CD8-positive, alpha-beta memory T cell (primary cell): ENCODE data around the gene VGLL4. TPM values are rescaled to one million over a fixed set of nuclear protein-coding genes. Genes with fewer than 3 reads are reported as not detected.

ENCODE experiments used
- CTCF ChIA-PET: fragments of 350-600 bp; sonication (Branson Sonifier 250); formaldehyde crosslinking; loops from one replicate; lab custom pipeline; 2021; ENCODE audit warnings: antibody characterized with exemption; lab: Charles Lee
- POLR2A ChIA-PET: fragments of 350-600 bp; sonication (Branson Sonifier 250); formaldehyde crosslinking; loops from one replicate; lab custom pipeline; 2021; ENCODE audit warnings: antibody characterized with exemption; lab: Charles Lee
- DNase-seq, 5 donors: peaks; one replicate each; pipeline versions ENCODE4 v3.0.0 to v3.0.0-alpha.2; 2020 to 2022; ENCODE audit warnings: mixed read lengths in 1 of 5
- H3K27ac ChIP-seq: one replicate; pipeline ENCODE4 v1.7.0; 2013; ENCODE audit warnings: low read depth, mild to moderate bottlenecking, low read length, moderate library complexity
- H3K27me3 ChIP-seq: 2 replicates; pipeline ENCODE4 v1.7.0; 2013; ENCODE audit warnings: low read length, mild to moderate bottlenecking; ENCODE audit not compliant: insufficient read depth, poor library complexity, severe bottlenecking
- H3K36me3 ChIP-seq: 2 replicates; pipeline ENCODE4 v1.7.0; 2013; ENCODE audit warnings: mild to moderate bottlenecking, low read length, moderate library complexity; ENCODE audit not compliant: insufficient read depth
- H3K4me1 ChIP-seq: 2 replicates; pipeline ENCODE4 v1.7.0; 2013; ENCODE audit warnings: mild to moderate bottlenecking, low read length, moderate library complexity; ENCODE audit not compliant: insufficient read depth
- H3K4me3 ChIP-seq: 2 replicates; pipeline ENCODE4 v1.7.0; 2013; ENCODE audit warnings: mild to moderate bottlenecking, low read length
- H3K9me3 ChIP-seq: 2 replicates; pipeline ENCODE4 v1.7.0; 2013; ENCODE audit warnings: mild to moderate bottlenecking, low read length
- H3K27ac Mint-ChIP-seq, 8 donors: one replicate each; pipeline ENCODE4 v1.8.0; 2020 to 2021; ENCODE audit warnings: mixed read lengths in 8 of 8, mild to moderate bottlenecking in 6 of 8, inconsistent platforms in 3 of 8, moderate library complexity in 3 of 8
- H3K27me3 Mint-ChIP-seq, 2 donors: one replicate each; pipeline ENCODE4 v1.8.0; 2020 to 2021; ENCODE audit warnings: mixed read lengths in 2 of 2, mild to moderate bottlenecking in 1 of 2, moderate library complexity in 1 of 2
- H3K36me3 Mint-ChIP-seq, 3 donors: one replicate each; pipeline ENCODE4 v1.8.0; 2020 to 2021; ENCODE audit warnings: mixed read lengths in 3 of 3, inconsistent platforms in 1 of 3, mild to moderate bottlenecking in 1 of 3
- H3K4me1 Mint-ChIP-seq, 3 donors: one replicate each; pipeline ENCODE4 v1.8.0; 2020 to 2021; ENCODE audit warnings: mixed read lengths in 3 of 3, inconsistent platforms in 1 of 3, mild to moderate bottlenecking in 1 of 3
- H3K4me3 Mint-ChIP-seq, 7 donors: one replicate each; pipeline ENCODE4 v1.8.0; 2020 to 2021; ENCODE audit warnings: mixed read lengths in 7 of 7, mild to moderate bottlenecking in 6 of 7, moderate library complexity in 4 of 7, inconsistent platforms in 2 of 7
- H3K9me3 Mint-ChIP-seq, 5 donors: one replicate each; pipeline ENCODE4 v1.8.0; 2020 to 2022; ENCODE audit warnings: mixed read lengths in 5 of 5, mild to moderate bottlenecking in 3 of 5, moderate library complexity in 2 of 5, inconsistent platforms in 1 of 5
- polyA plus RNA-seq: library from polyadenylated mRNA; unstranded; fragments of 300-500 nt; fragmentation: Illumina TruSeq; gene quantifications from one replicate; pipeline ENCODE4 v1.2.3, GENCODE V29; 2021
- total RNA-seq, 2 experiments: library from RNA; stranded (reverse); gene quantifications; one replicate each; pipeline ENCODE4 v1.2.3, GENCODE V29; 2021

The VGLL4 gene
- total and polyA plus RNA-seq, 3 experiments from 2014 or later, result 29.9 to 40.5 (median 37.7) TPM

DNA sequence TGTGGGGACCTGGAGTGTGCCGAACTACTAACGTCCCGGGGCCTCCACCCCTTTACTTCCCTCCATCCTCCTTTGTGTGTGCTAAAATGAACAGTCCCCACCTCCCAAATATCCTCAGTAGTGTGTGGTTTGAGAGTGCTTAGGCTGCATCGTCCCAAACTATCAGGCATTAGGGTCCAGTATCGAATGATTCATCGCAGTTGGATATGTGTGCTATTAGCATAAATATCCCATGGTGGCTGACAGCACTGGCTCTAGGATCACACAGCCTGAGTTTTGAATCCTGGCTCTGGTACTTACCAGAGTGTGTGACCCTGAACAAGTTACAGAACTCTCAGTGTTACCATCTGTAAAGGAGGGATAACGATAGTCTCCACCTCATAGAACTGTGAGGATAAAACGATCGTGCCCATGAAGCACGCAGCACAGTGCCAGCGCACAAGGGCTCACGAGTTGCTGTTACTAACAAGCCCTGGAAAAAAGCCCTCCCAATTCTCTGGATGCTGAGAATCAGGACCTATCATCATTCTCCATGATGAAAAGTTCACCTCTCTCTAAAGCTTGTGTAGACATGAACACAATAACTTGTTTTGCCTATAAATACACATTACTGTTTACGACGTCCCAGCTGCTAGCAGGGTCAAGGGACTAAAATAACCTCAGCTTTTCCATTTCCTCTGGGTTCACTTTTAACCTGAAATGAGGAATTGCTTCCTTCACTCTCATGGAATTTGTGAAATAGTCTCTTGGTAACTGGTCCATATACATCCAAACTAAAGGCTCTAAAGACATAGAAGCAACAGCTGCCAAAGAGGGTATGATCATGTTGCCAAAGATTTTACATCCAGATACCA is 51.0 kb downstream of the VGLL4 start:
- no peaks in the 10 kb centered on the region for H3K9me3 ChIP-seq
- Mint-ChIP-seq H3K36me3 (peaks cover 20 to 54% (median 24%) of the 10 kb centered on the region in 3 donors), H3K27ac (peak overlapping the region in 1 of 8 donors; percentile 35), H3K4me3 (no peak overlapping the region), H3K9me3 (peaks cover 0 to 3% (median 0%) of the 10 kb centered on the region in 5 donors), H3K27me3 (peaks cover 0 to 2% of the 10 kb centered on the region in 2 donors), H3K4me1 (peaks cover 47 to 71% (median 58%) of the 10 kb centered on the region in 3 donors)
- POLR2A ChIA-PET, result no interaction called here
- CTCF ChIA-PET, result no interaction called here
- no peak for DNase-seq
- no peaks in the 10 kb centered on the region for H3K36me3 ChIP-seq
- no peak overlapping the region for H3K27ac ChIP-seq
- H3K4me3 ChIP-seq, result no peak overlapping the region
- no peaks in the 10 kb centered on the region for H3K4me1 ChIP-seq
- H3K27me3 ChIP-seq, result no peaks in the 10 kb centered on the region

- Histone ChIP-seq H3K4me1 (no peaks in the 10 kb centered on the region), H3K9me3 (no peaks in the 10 kb centered on the region), H3K27ac (no peak overlapping the region), H3K27me3 (no peaks in the 10 kb centered on the region), H3K4me3 (no peak overlapping the region), H3K36me3 (no peaks in the 10 kb centered on the region)
- POLR2A ChIA-PET, result no interaction called here
- CTCF ChIA-PET, result no interaction called here
- Mint-ChIP-seq H3K27me3 (peaks cover 0 to 2% of the 10 kb centered on the region in 2 donors), H3K9me3 (peaks cover 0 to 3% (median 0%) of the 10 kb centered on the region in 5 donors), H3K27ac (peak overlapping the region in 3 of 8 donors; percentile 37 to 66 (median 49)), H3K36me3 (peaks cover 17 to 48% (median 20%) of the 10 kb centered on the region in 3 donors), H3K4me1 (peaks cover 53 to 76% (median 56%) of the 10 kb centered on the region in 3 donors), H3K4me3 (no peak overlapping the region)
- DNase-seq, result no peak
Observed at GRCh38 chr3:11591391-11592282, 52.1 kb downstream of the VGLL4 start.

DNA sequence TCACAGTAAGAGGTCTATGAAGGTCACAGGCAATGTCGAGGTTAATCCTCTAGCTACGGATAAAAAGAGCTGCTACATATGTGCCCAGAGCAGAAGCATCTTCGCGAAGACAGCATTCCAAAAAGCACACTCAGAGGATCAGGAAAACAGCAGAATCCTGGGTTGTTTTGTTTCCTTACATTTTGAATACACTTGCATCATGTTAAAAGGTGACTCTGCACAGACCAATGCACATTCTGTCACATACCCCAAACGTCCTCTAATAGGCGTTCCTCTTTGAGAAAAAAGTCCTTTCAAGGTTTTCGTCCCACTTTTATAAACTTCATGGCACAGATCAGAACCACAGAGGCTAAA is 52.7 kb downstream of the VGLL4 start:
- peak overlapping the region in 2 of 8 donors; percentile 5 to 9 for H3K27ac Mint-ChIP-seq

DNA sequence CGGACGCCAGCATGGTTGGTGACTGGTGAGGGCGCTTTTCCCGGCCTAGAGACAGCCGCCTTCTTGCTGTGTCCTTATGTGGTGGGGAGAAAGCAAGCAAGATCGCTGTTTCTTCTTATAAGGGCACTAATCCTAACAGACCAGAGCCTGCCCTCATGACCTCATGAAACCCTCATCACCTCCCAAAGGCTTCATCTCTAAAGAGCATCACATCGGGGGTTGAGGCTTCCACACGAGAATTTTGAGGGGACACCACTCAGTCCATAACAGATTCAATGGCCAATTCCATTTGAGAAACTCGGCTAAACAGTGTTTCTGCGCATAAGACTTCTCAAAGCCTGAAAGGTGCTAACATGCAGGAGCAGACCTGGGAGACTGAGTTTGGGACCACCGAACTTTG is 54.0 kb downstream of the VGLL4 start:
- H3K9me3 Mint-ChIP-seq, result no peaks in the 10 kb centered on the region
- H3K4me3 Mint-ChIP-seq, result no peak overlapping the region
- H3K27me3 Mint-ChIP-seq, result peaks cover 0 to 2% of the 10 kb centered on the region in 2 donors
- Histone ChIP-seq H3K27ac (no peak overlapping the region), H3K9me3 (no peaks in the 10 kb centered on the region), H3K36me3 (no peaks in the 10 kb centered on the region), H3K4me3 (no peak overlapping the region), H3K27me3 (no peaks in the 10 kb centered on the region), H3K4me1 (no peaks in the 10 kb centered on the region)
- peaks cover 6 to 45% (median 17%) of the 10 kb centered on the region in 3 donors for H3K36me3 Mint-ChIP-seq
- ChIA-PET POLR2A (no interaction called here), CTCF (no interaction called here)
- H3K4me1 Mint-ChIP-seq, result peaks cover 62 to 93% (median 73%) of the 10 kb centered on the region in 3 donors
- DNase-seq, result no peak
- H3K27ac Mint-ChIP-seq, result peak overlapping the region in 2 of 8 donors; percentile 14 to 48

More for the DNA sequence above, 52.7 kb downstream of the VGLL4 start:
- H3K27me3 Mint-ChIP-seq, result peaks cover 0 to 2% of the 10 kb centered on the region in 2 donors
- H3K9me3 Mint-ChIP-seq, result peaks cover 0 to 3% (median 0%) of the 10 kb centered on the region in 5 donors
- POLR2A ChIA-PET, result no interaction called here
- no peak overlapping the region for H3K4me3 ChIP-seq
- no peak overlapping the region for H3K4me3 Mint-ChIP-seq
- no peak overlapping the region for H3K27ac ChIP-seq
- H3K4me1 ChIP-seq, result no peaks in the 10 kb centered on the region
- H3K4me1 Mint-ChIP-seq, result peaks cover 55 to 82% (median 63%) of the 10 kb centered on the region in 3 donors
- CTCF ChIA-PET, result no interaction called here
- peaks cover 12 to 48% (median 18%) of the 10 kb centered on the region in 3 donors for H3K36me3 Mint-ChIP-seq
- no peaks in the 10 kb centered on the region for H3K27me3 ChIP-seq
- H3K9me3 ChIP-seq, result no peaks in the 10 kb centered on the region
- no peaks in the 10 kb centered on the region for H3K36me3 ChIP-seq
- no peak for DNase-seq

DNA sequence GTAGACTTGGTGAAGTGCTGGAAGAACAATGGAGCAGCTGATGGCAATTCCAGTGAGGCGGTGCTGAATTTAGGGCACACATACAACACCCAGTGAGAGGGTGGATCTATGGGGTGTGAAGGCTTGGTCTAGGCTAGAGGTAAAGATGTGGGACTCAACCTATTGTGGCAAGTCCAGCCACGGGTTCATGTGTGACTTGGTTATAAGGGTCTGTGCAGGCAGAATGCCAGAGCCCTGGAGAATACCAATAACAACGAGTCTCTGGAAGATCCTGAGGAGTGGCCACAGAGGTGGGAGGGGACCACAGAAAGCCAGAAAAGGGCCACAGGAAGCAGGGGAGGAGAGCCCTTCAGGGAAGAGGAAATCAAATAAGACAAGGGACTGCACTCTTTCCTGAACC is 55.0 kb downstream of the VGLL4 start:
- no peak for DNase-seq
- Histone ChIP-seq H3K4me1 (peaks cover under 1% of the 10 kb centered on the region), H3K27me3 (no peaks in the 10 kb centered on the region), H3K9me3 (no peaks in the 10 kb centered on the region), H3K27ac (no peak overlapping the region), H3K36me3 (no peaks in the 10 kb centered on the region), H3K4me3 (no peak overlapping the region)
- H3K4me3 Mint-ChIP-seq, result no peak overlapping the region
- peaks cover 65 to 93% (median 74%) of the 10 kb centered on the region in 3 donors for H3K4me1 Mint-ChIP-seq
- no peaks in the 10 kb centered on the region for H3K9me3 Mint-ChIP-seq
- CTCF ChIA-PET, result no interaction called here
- H3K36me3 Mint-ChIP-seq, result peaks cover 0 to 38% (median 17%) of the 10 kb centered on the region in 3 donors
- H3K27me3 Mint-ChIP-seq, result peaks cover 0 to 2% of the 10 kb centered on the region in 2 donors
- H3K27ac Mint-ChIP-seq, result peak overlapping the region in 6 of 8 donors; percentile 18 to 87 (median 80)
- POLR2A ChIA-PET, result no interaction called here

DNA sequence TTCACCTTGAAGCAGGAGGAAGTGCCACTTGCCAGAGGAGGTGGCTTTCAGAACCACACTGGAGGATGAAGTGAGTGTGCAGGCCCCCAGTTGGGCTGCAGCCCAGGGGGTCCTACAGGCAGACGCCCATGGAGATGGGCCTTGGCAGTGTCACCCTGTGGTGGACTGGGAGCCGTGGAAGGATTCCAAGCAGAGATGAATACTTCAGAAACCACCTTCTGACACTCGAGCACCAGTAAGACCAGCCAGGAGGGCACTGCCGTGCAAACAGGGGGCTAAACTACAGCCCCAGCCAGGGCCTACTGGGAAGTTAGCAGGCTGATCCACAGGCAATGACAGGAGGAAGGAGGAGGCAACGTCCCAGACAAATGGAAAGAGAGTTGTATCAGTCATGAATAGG is 55.4 kb downstream of the VGLL4 start:
- POLR2A ChIA-PET, result no interaction called here
- no peaks in the 10 kb centered on the region for H3K27me3 ChIP-seq
- H3K9me3 ChIP-seq, result no peaks in the 10 kb centered on the region
- no peak overlapping the region for H3K27ac ChIP-seq
- DNase-seq, result no peak
- Mint-ChIP-seq H3K4me3 (peak overlapping the region in 1 of 7 donors; percentile 35), H3K27me3 (peaks cover 0 to 2% of the 10 kb centered on the region in 2 donors), H3K27ac (peak overlapping the region in 6 of 8 donors; percentile 18 to 87 (median 74)), H3K9me3 (no peaks in the 10 kb centered on the region), H3K36me3 (peaks cover 0 to 36% (median 15%) of the 10 kb centered on the region in 3 donors), H3K4me1 (peaks cover 65 to 93% (median 75%) of the 10 kb centered on the region in 3 donors)
- H3K36me3 ChIP-seq, result no peaks in the 10 kb centered on the region
- H3K4me3 ChIP-seq, result no peak overlapping the region
- H3K4me1 ChIP-seq, result peaks cover 4% of the 10 kb centered on the region
- CTCF ChIA-PET, result no interaction called here

GRCh38 chr3:11587766-11588165 is 55.9 kb downstream of the VGLL4 start:
- Histone ChIP-seq H3K27me3 (no peaks in the 10 kb centered on the region), H3K4me3 (no peak overlapping the region)
- CTCF ChIA-PET, result no interaction called here

More at GRCh38 chr3:11587766-11588165, 55.9 kb downstream of the VGLL4 start:
- no peak for DNase-seq
- Histone ChIP-seq H3K9me3 (no peaks in the 10 kb centered on the region), H3K36me3 (no peaks in the 10 kb centered on the region), H3K27ac (no peak overlapping the region), H3K4me1 (peaks cover 10% of the 10 kb centered on the region)
- H3K27me3 Mint-ChIP-seq, result peaks cover 0 to 2% of the 10 kb centered on the region in 2 donors
- peaks cover 0 to 32% (median 14%) of the 10 kb centered on the region in 3 donors for H3K36me3 Mint-ChIP-seq
- no peaks in the 10 kb centered on the region for H3K9me3 Mint-ChIP-seq
- POLR2A ChIA-PET, result no interaction called here
- H3K4me3 Mint-ChIP-seq, result peak overlapping the region in 1 of 7 donors; percentile 28
- peaks cover 68 to 93% (median 75%) of the 10 kb centered on the region in 3 donors for H3K4me1 Mint-ChIP-seq
- H3K27ac Mint-ChIP-seq, result peak overlapping the region in 2 of 8 donors; percentile 5 to 58
